Neural progenitor cell (in vitro differentiated cells): Measurements from ENCODE around the gene ZNF516.

Source experiments
- EZH2 ChIP-seq: fragments of 200-600 bp; sonication (generic); IDR thresholded peaks from 2 replicates; pipeline ENCODE4 v1.6.1; 2017; ENCODE audit warnings: antibody characterized with exemption, mild to moderate bottlenecking, moderate library complexity
- EZH2phosphoT487 ChIP-seq: fragments of 200-600 bp; sonication (generic); IDR thresholded peaks from 2 replicates; pipeline ENCODE4 v1.6.1; 2017; ENCODE audit warnings: antibody characterized with exemption

DNA sequence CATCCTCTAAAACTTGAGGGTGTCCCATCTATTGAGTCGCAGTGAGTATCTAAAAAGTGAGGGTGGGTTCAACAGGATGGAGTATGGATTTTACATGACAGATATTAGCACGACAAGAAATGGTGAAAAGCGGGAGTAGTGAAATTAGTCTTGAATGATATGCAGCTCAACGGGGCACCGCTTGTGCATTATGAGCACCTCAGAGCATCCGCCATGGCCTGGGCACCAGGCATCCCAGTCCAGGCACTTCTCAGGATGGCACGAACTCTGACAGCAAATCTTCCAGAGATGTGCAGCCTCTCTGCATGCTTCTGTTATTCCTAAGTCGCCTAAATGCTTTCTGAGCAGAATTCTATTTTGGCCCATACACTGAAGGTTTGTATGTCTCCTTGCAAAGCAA, 57.1 kb downstream of the ZNF516 start:
- no peak for TF ChIP-seq EZH2phosphoT487
- no peak for TF ChIP-seq EZH2
